AG04450 (cell line): ENCODE results near the gene HLA-DMB. TPM values are rescaled to one million over a fixed set of nuclear protein-coding genes. Genes with fewer than 3 reads are reported as not detected.

Experiments
- CTCF ChIA-PET: fragments of 300-600, 350-600 bp; formaldehyde crosslinking; extraction: SDS; loops from one replicate; lab custom pipeline; 2022; ENCODE audit warnings: antibody characterized with exemption, inconsistent platforms; lab: Charles Lee
- POLR2A ChIA-PET: fragments of 350-600 bp; formaldehyde crosslinking; extraction: SDS; loops from one replicate; lab custom pipeline; 2021; ENCODE audit warnings: antibody characterized with exemption, inconsistent platforms; lab: Yijun Ruan, JAX
- DNase-seq: peaks from one replicate; pipeline ENCODE4 v3.0.0-alpha.2; 2011; ENCODE audit warnings: low read depth, low spot score
- H3K27ac ChIP-seq: one replicate; pipeline ENCODE4 v1.5.1; 2012; ENCODE audit warnings: low read depth, low read length, control low read depth
- H3K27me3 ChIP-seq: one replicate; pipeline ENCODE4 v1.6.0; 2012; ENCODE audit warnings: low read length; ENCODE audit not compliant: control insufficient read depth, insufficient read depth
- H3K4me3 ChIP-seq: 2 replicates; pipeline ENCODE4 v1.5.1; 2011; ENCODE audit warnings: mild to moderate bottlenecking, low read depth, low read length, control low read depth
- H3K9me3 ChIP-seq: 2 replicates; pipeline ENCODE4 v1.5.1; 2012; ENCODE audit warnings: low read length; ENCODE audit not compliant: control insufficient read depth, insufficient read depth
- CTCF ChIP-seq: IDR thresholded peaks from 2 replicates; pipeline ENCODE4 v1.5.1; 2011; ENCODE audit warnings: low read depth, low read length, control low read depth, inconsistent platforms
- polyA plus RNA-seq: library from polyadenylated mRNA; depleted of rRNA; stranded (reverse); fragments of >200 nt; gene quantifications from 2 replicates; pipeline ENCODE4 v1.2.3, GENCODE V29; 2011

The HLA-DMB gene
- polyA plus RNA-seq, 1 experiment = 0.12 TPM

- no peaks in the 10 kb centered on the region for H3K27me3 ChIP-seq
- H3K4me3 ChIP-seq = no peak overlapping the region
- ChIA-PET CTCF (interaction anchor here (3.6 to 7.0 kb wide), 4 partner anchors 6 to 22 kb away, joined by 26 to 144 read pairs (median 64); no protein-coding TSS in a partner anchor), POLR2A (interaction anchor here (0.8 kb wide), 1 partner anchor 16 kb away, joined by 5 read pairs; no protein-coding TSS in a partner anchor)
- DNase-seq = no peak
- H3K27ac ChIP-seq = no peak overlapping the region
- H3K9me3 ChIP-seq = no peaks in the 10 kb centered on the region
- no peak for TF ChIP-seq CTCF
Observed at GRCh38 chr6:32956176-32956575, 15.3 kb upstream of the HLA-DMB start.

- peak; percentile 48 for TF ChIP-seq CTCF
- POLR2A ChIA-PET = interaction anchor here (1.2 to 3.8 kb wide), 2 partner anchors 16 to 22 kb away, joined by 12 to 85 read pairs; no protein-coding TSS in a partner anchor
Observed at GRCh38 chr6:32954986-32955802, 14.4 kb upstream of the HLA-DMB start.

GRCh38 chr6:32954267-32954666, 13.4 kb upstream of the HLA-DMB start:
- Histone ChIP-seq H3K27me3 (no peaks in the 10 kb centered on the region), H3K9me3 (no peaks in the 10 kb centered on the region), H3K4me3 (no peak overlapping the region), H3K27ac (no peak overlapping the region)
- ChIA-PET POLR2A (interaction anchor here (3.8 kb wide), 1 partner anchor 17 kb away, joined by 85 read pairs; no protein-coding TSS in a partner anchor), CTCF (interaction anchor here (0.6 to 7.0 kb wide), 29 partner anchors 8 to 243 kb away, joined by 3 to 144 read pairs (median 6); partner anchors contain the start of genes TAP1 and TAP2)
- TF ChIP-seq CTCF = no peak
- DNase-seq = no peak

More at GRCh38 chr6:32954986-32955802, 14.4 kb upstream of the HLA-DMB start:
- Histone ChIP-seq H3K4me3 (no peak overlapping the region), H3K9me3 (no peaks in the 10 kb centered on the region), H3K27ac (no peak overlapping the region), H3K27me3 (no peaks in the 10 kb centered on the region)
- no peak for DNase-seq
- CTCF ChIA-PET = interaction anchor here (0.6 to 7.0 kb wide), 17 partner anchors 7 to 628 kb away, joined by 3 to 144 read pairs (median 8); partner anchors contain the start of gene TAP1

- Histone ChIP-seq H3K9me3 (no peaks in the 10 kb centered on the region), H3K4me3 (no peak overlapping the region), H3K27ac (no peak overlapping the region), H3K27me3 (no peaks in the 10 kb centered on the region)
- CTCF ChIA-PET = interaction anchor here (0.8 to 7.0 kb wide), 37 partner anchors 9 to 296 kb away, joined by 3 to 144 read pairs (median 5); partner anchors contain the start of genes TAP1 and TAP2
- no peak for TF ChIP-seq CTCF
- DNase-seq = no peak
- POLR2A ChIA-PET = interaction anchor here (3.8 kb wide), 1 partner anchor 18 kb away, joined by 85 read pairs; no protein-coding TSS in a partner anchor
Observed at GRCh38 chr6:32953775-32954174, 12.9 kb upstream of the HLA-DMB start.
